GM19023 (cell line): ENCODE measurements around the gene STAP2.
"Not testable (repeated sequence)": the region's sequence is repeated elsewhere in the genome, so short reads cannot be mapped to it uniquely, and the experiment has no call there.

Experiments used
- ATAC-seq: cut with Tn5 transposase; IDR thresholded peaks from one replicate; pipeline ENCODE4 v1.9.1; 2021; ENCODE audit warnings: mild to moderate bottlenecking, moderate library complexity; ENCODE audit not compliant: unreplicated experiment

Gene STAP2

GRCh38 chr19:4358709-4359626 is 20.3 kb upstream of the STAP2 start:
- no peak for ATAC-seq

- ATAC-seq = no peak
Measured at GRCh38 chr19:4357921-4358326, 19.3 kb upstream of the STAP2 start.

- ATAC-seq = no peak
Measured at GRCh38 chr19:4357095-4357797, 18.6 kb upstream of the STAP2 start.

- no peak for ATAC-seq
Measured at GRCh38 chr19:4354897-4355296, 16.3 kb upstream of the STAP2 start.

- no peak for ATAC-seq
Measured at GRCh38 chr19:4354282-4354681, 15.7 kb upstream of the STAP2 start.

GRCh38 chr19:4352701-4353121 is 14.1 kb upstream of the STAP2 start:
- ATAC-seq = no peak

GRCh38 chr19:4350726-4351125 is 12.1 kb upstream of the STAP2 start:
- ATAC-seq = no peak

GRCh38 chr19:4350111-4350510 is 11.5 kb upstream of the STAP2 start:
- no peak for ATAC-seq

- ATAC-seq = not testable (repeated sequence)
Measured at GRCh38 chr19:4349225-4349624, 10.6 kb upstream of the STAP2 start.

GRCh38 chr19:4347521-4347920 is 8.9 kb upstream of the STAP2 start:
- no peak for ATAC-seq

GRCh38 chr19:4346020-4346383 is 7.4 kb upstream of the STAP2 start:
- no peak for ATAC-seq

GRCh38 chr19:4345342-4346019 is 6.9 kb upstream of the STAP2 start:
- ATAC-seq = no peak

- ATAC-seq = peak; percentile 53
Measured at GRCh38 chr19:4343370-4344307, 5.0 kb upstream of the STAP2 start, which contains the start of gene MPND. TSS of gene MPND (plus strand) at chr19:4343562. CDS start at chr19:4343594, 32 bp downstream.

GRCh38 chr19:4342615-4343369 is 4.2 kb upstream of the STAP2 start:
- ATAC-seq = peak; percentile 85

- no peak for ATAC-seq
Measured at GRCh38 chr19:4342314-4342614, 3.6 kb upstream of the STAP2 start.

- no peak for ATAC-seq
Measured at GRCh38 chr19:4337906-4338440, 654 bp downstream of the STAP2 start.

- ATAC-seq = no peak
Measured at GRCh38 chr19:4334929-4335570, 3.6 kb downstream of the STAP2 start.

GRCh38 chr19:4329858-4330257 is 8.8 kb downstream of the STAP2 start:
- ATAC-seq = no peak
